ENCODE results near the gene ICOSLG. TPM values are rescaled to one million over a fixed set of nuclear protein-coding genes. Genes with fewer than 3 reads are reported as not detected.
A peak's percentile ranks its signal among the peaks of the same experiment; 100 is the strongest.
"Not testable (repeated sequence)": the region's sequence is repeated elsewhere in the genome, so short reads cannot be mapped to it uniquely, and the experiment has no call there.

Gene ICOSLG
- total RNA-seq, 2 experiments from 2014 or later, result 1.5 to 1.8 TPM

DNA sequence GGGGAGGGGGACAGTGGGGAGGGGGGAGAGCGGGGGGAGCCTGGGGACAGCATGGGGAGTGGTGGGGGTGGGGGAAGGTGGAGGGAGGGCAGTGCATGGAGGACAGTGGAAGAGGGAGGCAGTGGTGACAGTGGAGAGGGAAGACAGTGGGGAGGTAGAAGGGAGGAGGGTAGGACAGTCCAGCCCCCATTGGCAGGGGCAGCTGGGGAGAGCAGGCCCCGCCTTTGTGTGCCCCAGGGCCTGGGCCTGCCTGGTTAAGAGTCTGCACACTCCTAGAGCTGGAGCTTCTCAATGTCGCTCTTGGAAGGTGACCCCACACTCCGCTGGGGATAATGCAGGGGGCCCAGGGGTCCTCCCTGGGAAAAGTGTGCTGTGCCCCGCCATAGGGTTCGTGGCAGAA, 15.1 kb downstream of the ICOSLG start:
- H3K27ac Mint-ChIP-seq; H3K27me3 Mint-ChIP-seq; ATAC-seq (ENCODE audit: low read depth); POLR2A ChIA-PET; H3K4me1 Mint-ChIP-seq; H3K4me3 Mint-ChIP-seq; H3K9me3 Mint-ChIP-seq; DNase-seq; H3K36me3 Mint-ChIP-seq: not testable (repeated sequence)

DNA sequence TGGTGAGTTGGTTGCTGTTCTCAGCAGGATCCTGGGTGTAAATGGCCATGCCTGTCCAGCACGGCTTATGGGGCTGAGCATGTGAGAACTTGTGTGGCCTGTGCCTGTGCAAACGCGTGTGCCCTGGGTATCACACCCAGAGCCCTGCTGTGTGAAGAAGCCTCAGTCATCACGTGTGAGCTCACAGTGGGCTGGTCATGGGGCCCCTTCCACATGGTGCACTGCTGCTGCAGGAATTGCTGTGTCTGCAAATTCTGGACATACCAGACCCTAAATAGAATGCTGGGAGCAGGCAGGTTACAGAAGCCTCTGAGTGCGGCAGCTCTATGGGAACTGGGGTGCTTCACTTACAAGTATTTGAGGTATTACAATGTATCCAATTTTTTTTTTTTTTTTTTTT, 17.4 kb downstream of the ICOSLG start:
- ATAC-seq (ENCODE audit: low read depth); H3K9me3 Mint-ChIP-seq: not testable (repeated sequence)

DNA sequence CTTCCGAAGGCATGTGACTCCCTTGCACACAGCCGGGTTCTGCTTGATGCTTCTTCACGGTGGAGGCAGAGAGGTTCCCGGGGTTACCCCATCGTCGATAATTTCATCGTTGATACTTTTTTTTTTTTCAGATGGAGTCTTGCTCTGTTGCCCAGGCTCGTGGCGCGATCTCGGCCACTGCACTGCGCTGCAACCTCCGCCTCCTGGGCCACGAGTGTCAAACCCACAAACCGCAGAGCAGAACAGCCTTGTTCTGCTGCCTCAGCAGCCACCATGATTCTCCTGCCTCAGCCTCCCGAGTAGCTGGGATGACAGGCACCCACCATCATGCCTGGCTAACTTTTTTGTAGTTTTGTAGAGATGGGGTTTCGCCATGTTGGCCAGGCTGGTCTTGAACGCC, 20.1 kb downstream of the ICOSLG start:
- H3K4me1 Mint-ChIP-seq; H3K4me3 Mint-ChIP-seq; ATAC-seq (ENCODE audit: low read depth): not testable (repeated sequence)

More for the DNA sequence above, 17.4 kb downstream of the ICOSLG start:
- H3K4me3 Mint-ChIP-seq, H3K36me3 Mint-ChIP-seq, H3K4me1 Mint-ChIP-seq, DNase-seq, H3K27me3 Mint-ChIP-seq, H3K27ac Mint-ChIP-seq, POLR2A ChIA-PET: not testable (repeated sequence)

DNA sequence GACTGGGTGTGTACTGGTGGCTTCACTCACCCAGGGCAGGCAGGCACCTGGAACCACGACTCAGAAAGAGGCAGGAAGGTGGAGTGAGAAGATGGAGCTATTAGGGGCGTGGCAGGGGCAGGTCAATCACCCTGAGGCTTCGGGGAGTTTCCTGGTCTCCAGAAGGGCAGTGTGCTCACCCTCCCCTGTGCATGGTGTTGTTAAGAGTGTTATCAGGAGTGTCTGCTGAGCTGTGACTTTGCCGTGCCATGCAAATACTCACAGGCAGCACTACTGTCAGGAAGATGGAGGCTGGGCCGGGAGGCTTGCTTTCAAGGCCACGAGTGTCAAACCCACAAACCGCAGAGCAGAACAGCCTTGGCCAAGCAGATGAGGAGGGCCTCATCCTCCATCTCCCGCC, 22.3 kb downstream of the ICOSLG start:
- H3K27me3 Mint-ChIP-seq; ATAC-seq (ENCODE audit: low read depth); H3K36me3 Mint-ChIP-seq; H3K4me1 Mint-ChIP-seq; H3K9me3 Mint-ChIP-seq; POLR2A ChIA-PET; H3K4me3 Mint-ChIP-seq; DNase-seq; H3K27ac Mint-ChIP-seq: not testable (repeated sequence)

More for the DNA sequence above, 20.1 kb downstream of the ICOSLG start:
- H3K36me3 Mint-ChIP-seq, H3K27me3 Mint-ChIP-seq, H3K27ac Mint-ChIP-seq, POLR2A ChIA-PET, DNase-seq, H3K9me3 Mint-ChIP-seq: not testable (repeated sequence)

DNA sequence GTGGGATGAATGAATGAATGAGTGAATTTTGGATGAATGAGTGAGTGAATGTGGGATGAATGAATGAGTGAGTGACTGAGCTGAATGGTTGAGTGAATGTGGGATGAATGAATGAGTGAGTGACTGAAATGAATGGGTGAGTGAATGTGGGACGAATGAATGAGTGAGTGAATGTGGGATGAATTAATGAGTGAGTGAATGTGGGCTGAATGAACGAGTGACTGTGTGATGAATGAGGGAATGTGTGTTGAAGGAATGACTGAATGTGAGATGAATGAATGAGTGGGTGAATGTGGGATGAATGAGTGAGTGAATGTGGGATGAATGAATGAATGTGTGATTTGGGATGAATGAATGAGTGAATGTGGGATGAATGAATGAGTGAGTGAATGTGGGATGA, 28.8 kb downstream of the ICOSLG start:
- DNase-seq; H3K9me3 Mint-ChIP-seq; H3K4me1 Mint-ChIP-seq; ATAC-seq (ENCODE audit: low read depth); H3K27me3 Mint-ChIP-seq; H3K4me3 Mint-ChIP-seq; POLR2A ChIA-PET; H3K36me3 Mint-ChIP-seq; H3K27ac Mint-ChIP-seq: not testable (repeated sequence)

DNA sequence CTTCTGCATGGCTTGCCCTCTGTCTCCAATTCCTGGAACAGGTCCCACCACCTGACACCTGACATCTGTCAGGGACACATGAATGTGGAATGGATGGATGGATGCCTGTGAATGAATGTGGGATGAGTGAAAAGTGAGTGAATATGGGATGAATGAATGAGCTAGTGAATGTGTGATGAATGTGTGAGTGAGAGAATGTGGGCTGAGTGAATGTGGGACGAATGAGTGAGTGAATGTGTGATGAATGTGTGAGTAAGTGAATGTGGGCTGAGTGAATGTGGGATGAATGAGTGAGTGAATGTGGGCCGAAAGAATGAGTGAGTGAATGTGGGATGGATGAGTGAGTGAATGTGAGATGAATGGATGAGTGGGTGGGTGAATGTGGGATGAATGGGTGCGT, 29.2 kb downstream of the ICOSLG start:
- H3K27me3 Mint-ChIP-seq; ATAC-seq (ENCODE audit: low read depth); POLR2A ChIA-PET; H3K36me3 Mint-ChIP-seq; H3K27ac Mint-ChIP-seq; H3K4me1 Mint-ChIP-seq; H3K9me3 Mint-ChIP-seq; DNase-seq; H3K4me3 Mint-ChIP-seq: not testable (repeated sequence)

DNA sequence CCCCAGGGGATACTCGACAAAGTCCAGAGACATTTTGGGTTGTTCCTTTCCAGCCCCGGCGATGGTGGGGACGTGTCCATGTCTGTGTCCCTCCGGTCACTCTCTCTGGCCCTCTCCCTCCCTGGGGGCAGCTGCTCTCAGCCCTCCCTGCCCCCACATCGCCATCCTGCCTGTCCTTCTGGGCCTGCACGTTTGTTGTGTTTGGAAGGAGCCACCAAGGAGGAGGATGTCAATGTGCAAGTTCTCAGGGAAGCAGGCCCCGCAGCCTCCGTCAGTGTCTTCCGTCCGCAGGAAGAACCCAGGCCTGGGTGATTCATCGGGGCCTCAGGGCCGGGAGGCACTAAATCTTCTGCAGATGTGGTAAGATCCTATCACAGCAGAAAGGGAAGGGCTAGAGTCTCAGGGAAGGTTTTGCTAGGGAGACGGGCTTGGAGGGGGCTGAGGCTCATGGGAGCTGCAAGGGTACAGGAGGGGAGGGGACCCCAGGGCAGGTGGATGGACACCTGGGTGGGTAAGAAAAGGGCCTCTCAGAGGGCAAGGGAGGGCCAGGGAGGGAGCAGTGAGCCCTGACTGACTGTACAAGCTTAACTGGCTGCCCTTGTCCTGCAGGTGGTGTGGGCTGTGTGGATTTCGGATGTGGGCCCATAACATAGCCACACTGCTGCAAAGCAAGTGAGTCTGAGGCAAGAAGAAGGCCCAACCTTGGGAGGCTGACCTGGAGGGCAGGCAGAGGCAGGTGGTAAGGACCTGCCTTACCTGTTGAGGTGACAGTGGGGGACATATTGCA, 32.7 kb downstream of the ICOSLG start:
- DNase-seq, POLR2A ChIA-PET, H3K9me3 Mint-ChIP-seq, H3K4me3 Mint-ChIP-seq, H3K27me3 Mint-ChIP-seq, H3K27ac Mint-ChIP-seq, H3K36me3 Mint-ChIP-seq, H3K4me1 Mint-ChIP-seq: not testable (repeated sequence)
- peak; percentile 30 for ATAC-seq (ENCODE audit: low read depth)

DNA sequence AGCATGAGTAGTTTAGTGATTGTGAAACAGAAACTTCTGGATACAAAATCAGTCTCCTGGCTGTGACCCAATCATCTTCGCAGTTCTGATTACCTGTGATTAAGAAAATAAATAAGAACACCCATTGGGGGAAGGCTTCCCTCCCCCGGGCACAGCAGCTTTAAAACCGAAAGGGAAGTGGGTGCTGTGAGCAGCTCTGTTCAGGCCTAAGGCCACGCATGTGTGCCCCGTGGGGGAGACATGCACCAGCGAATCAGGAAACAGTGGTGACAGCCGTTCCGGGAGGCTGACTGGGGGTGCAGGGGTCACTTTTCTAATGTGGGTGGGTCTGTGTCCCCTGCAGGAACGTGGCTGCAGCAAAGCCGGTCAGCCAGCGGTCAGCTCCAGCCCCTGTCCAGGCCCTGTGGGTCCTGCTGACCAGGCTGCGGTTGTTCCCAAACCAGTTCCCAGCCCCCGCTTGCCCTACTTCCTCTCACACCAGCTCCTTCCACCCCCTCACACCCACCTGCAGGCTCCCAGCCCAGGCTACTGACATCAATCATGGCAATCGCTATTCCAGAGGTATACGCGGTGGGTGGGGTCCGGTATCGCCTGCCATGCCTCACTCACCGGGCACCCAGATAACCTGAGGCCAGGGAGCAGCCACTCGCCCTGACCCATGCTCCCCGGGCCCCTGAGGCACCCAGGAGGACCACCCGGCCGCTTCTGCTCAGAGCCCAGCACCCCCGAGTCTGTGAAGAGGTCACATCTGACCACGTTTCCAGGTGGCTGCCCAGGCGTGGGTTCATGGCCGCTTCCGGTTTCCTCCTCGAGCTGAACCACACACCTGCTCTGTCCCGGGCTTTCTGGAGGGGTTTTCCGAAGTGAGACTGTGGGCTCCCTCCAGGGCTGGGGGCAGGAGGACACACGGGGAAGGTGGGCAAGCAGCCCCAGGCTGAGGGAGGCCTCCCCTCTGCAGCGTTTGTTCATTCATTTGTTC, 33.8 kb downstream of the ICOSLG start:
- H3K27ac Mint-ChIP-seq, DNase-seq, H3K27me3 Mint-ChIP-seq, H3K36me3 Mint-ChIP-seq, H3K4me1 Mint-ChIP-seq, POLR2A ChIA-PET, H3K9me3 Mint-ChIP-seq, H3K4me3 Mint-ChIP-seq: not testable (repeated sequence)
- peak; percentile 83 for ATAC-seq (ENCODE audit: low read depth)

DNA sequence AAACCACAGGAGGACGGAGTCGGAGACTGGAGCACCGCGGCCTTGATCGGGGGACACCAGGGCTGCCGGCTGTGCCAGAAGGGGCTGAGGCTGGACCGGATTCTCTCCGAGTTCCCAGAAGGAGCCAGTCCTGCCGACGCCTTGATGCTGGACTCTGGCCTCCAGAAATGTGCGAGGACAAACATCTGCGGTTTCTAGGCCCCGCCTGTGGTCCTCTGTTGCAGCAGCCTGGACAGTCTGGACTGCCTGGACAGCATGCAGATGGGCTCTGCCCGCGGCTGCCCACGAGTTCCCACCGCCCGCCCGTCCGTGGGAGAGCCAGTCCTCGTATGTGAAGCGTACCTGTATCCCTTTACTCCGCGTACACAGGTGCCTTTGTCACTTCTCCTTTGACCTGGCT, 34.6 kb downstream of the ICOSLG start:
- H3K4me3 Mint-ChIP-seq; H3K9me3 Mint-ChIP-seq; ATAC-seq (ENCODE audit: low read depth); H3K27ac Mint-ChIP-seq; DNase-seq; H3K4me1 Mint-ChIP-seq; POLR2A ChIA-PET; H3K27me3 Mint-ChIP-seq; H3K36me3 Mint-ChIP-seq: not testable (repeated sequence)

DNA sequence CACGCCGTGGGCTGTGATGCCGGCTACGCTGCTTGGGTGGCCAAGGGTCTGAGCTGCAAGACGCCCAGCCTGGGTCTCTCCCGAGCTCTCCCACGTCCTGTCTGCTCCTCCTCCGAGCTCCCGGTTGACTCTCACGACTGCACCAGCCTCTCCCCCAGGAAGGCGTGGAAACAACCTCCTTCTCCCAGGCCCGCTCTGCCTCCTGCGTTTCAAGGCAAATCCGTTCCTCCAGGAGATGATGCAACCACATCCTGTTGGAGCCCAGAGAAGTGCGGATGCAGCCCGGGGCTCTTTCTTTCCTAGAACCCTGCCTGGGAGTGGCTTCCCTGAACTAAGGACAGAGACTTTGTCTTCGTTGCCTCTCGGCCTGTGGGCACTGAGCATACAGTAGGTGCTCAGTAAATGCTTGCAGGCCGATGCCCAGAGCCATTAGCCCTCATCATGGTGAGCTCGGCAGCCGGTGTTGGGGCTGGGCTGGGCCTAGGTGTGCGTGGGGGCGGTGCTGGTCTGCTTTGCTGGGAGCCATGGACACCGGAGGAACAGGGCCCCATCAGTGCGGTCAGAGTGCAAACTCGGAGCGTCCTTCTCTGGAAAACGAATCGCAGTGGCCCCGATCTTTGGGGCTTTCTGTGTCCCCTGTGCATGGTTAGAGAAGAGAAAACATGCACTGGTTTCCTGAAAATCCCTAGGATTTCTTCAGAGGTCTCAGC, 38.0 kb downstream of the ICOSLG start:
- H3K4me1 Mint-ChIP-seq; H3K4me3 Mint-ChIP-seq; ATAC-seq (ENCODE audit: low read depth); POLR2A ChIA-PET; H3K27ac Mint-ChIP-seq; H3K36me3 Mint-ChIP-seq; H3K9me3 Mint-ChIP-seq; DNase-seq; H3K27me3 Mint-ChIP-seq: not testable (repeated sequence)

DNA sequence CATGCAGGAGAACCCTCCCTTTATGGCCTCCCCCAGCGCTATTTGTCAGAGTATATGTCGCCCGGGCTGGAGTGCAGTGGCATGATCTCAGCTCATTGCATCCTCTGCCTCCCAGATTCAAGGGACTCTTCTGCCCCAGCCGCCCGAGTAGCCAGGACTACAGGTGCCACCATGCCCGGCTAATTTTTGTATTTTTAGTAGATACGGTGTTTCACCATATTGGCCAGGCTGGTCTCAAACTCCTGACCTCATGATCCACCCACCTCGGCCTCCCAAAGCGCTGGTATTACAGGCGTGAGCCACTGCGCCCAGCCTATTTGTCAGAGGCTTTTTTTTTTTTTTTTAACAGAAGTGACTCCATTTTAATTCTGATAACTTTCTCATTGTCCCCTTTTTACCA, 40.7 kb downstream of the ICOSLG start:
- POLR2A ChIA-PET; H3K27ac Mint-ChIP-seq; H3K4me1 Mint-ChIP-seq; H3K27me3 Mint-ChIP-seq; DNase-seq; H3K36me3 Mint-ChIP-seq; H3K9me3 Mint-ChIP-seq; ATAC-seq (ENCODE audit: low read depth); H3K4me3 Mint-ChIP-seq: not testable (repeated sequence)

DNA sequence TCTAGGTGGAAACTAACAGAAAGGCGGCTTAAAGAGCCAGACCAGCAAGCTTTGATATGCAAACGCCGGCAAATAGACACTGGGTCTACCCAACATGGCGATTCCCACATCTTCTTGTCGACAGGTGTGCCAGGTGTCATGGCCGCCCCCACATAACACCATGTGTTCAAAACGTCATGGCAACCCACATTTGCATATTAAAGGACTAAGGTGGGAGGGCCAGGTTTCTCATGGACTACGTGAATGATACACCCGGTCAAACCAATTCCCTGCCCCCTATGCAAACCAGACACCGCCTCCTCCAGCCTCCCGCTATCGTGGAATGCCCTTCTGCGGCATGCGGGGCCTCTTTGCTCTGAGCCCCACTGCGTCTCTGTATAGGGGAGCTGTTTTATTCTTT, 41.3 kb downstream of the ICOSLG start:
- H3K4me1 Mint-ChIP-seq, result no peaks in the 10 kb centered on the region
- H3K27ac Mint-ChIP-seq, result no peak overlapping the region
- DNase-seq, result no peak
- ATAC-seq (ENCODE audit: low read depth), result no peak
- POLR2A ChIA-PET, result no interaction called here
- no peaks in the 10 kb centered on the region for H3K27me3 Mint-ChIP-seq
- no peak overlapping the region for H3K4me3 Mint-ChIP-seq
- H3K36me3 Mint-ChIP-seq, result no peaks in the 10 kb centered on the region
- H3K9me3 Mint-ChIP-seq, result no peaks in the 10 kb centered on the region

DNA sequence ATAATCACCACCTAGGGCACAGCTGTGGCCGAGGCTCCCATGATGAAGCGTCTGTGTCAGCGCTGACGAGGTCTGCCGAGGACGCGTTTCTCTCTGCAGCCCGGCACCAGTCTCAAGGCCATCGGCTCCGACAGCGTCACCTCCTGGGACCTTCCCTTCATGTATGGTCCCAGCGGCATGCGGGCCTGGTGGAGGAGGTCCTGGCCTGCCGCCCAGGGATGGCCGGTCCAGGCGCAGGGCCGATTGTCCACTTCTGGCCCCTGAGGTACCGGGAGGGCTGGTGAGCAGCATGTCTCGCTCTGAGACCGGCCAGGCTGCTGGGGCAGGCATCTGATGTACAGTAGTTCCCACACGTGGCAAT, 43.6 kb downstream of the ICOSLG start:
- H3K27me3 Mint-ChIP-seq; H3K36me3 Mint-ChIP-seq; H3K9me3 Mint-ChIP-seq; ATAC-seq (ENCODE audit: low read depth); POLR2A ChIA-PET; H3K4me3 Mint-ChIP-seq; H3K4me1 Mint-ChIP-seq; DNase-seq; H3K27ac Mint-ChIP-seq: not testable (repeated sequence)
